HepG2 (cell line): ENCODE measurements around the gene PRIMPOL. TPM values are rescaled to one million over a fixed set of nuclear protein-coding genes. Genes with fewer than 3 reads are reported as not detected.

Experiments
- ATAC-seq: fragments of 200-7000 bp; cut with Tn5 transposase; 3 replicates; pipeline ENCODE4 v1.9.1; 2020; ENCODE audit warnings: mild to moderate bottlenecking, moderate library complexity
- BruUV-seq: library from RNA; stranded (reverse); fragments of 400-500 nt; replicated peaks from 2 replicates; lab custom pipeline; 2021; lab: Mats Ljungman, UMichigan
- CTCF ChIA-PET: fragments of 300-600 bp; formaldehyde crosslinking; extraction: SDS; loops from one replicate; lab custom pipeline; 2021; ENCODE audit warnings: low total read pairs, inconsistent platforms, low intra/inter-chr PET ratio; lab: Yijun Ruan, JAX
- POLR2A ChIA-PET: fragments of 350-600 bp; sonication (Branson Sonifier 250); formaldehyde crosslinking; loops from one replicate; lab custom pipeline; 2020; ENCODE audit warnings: antibody characterized with exemption, inconsistent platforms; lab: Yijun Ruan, JAX
- DNase-seq: peaks from one replicate; pipeline ENCODE4 v3.0.0-alpha.2; 2015; ENCODE audit warnings: low spot score
- FAIRE-seq: peaks from 3 replicates; lab custom pipeline; 2011; peaks lifted over from hg19 to GRCh38; lab: Jason Lieb, UNC
- H2AFZ ChIP-seq: one replicate; pipeline ENCODE4 v1.6.1; 2011; ENCODE audit warnings: low read length, inconsistent platforms
- H3K27ac ChIP-seq: fragments of 300-600 bp; 3 replicates; pipeline ENCODE4 v1.8.0; 2011; ENCODE audit warnings: mixed run types, mild to moderate bottlenecking, mixed read lengths, low read length, inconsistent platforms; ENCODE audit not compliant: insufficient read depth; ENCODE audit errors: extremely low read length
- H3K27me3 ChIP-seq, 2 experiments: fragments of 200-600 bp in 1 of 2; 2 replicates in 1 of 2; 3 replicates in 1 of 2; pipeline versions ENCODE4 v1.6.0 to v1.8.0; 2011; ENCODE audit warnings: low read length in 2 of 2, mild to moderate bottlenecking in 2 of 2, moderate library complexity in 2 of 2, inconsistent platforms in 1 of 2; ENCODE audit not compliant: insufficient read depth in 2 of 2, control insufficient read depth in 1 of 2
- H3K36me3 ChIP-seq, 2 experiments: fragments of 200-600 bp in 1 of 2; replicated peaks in 1 of 2; 2 replicates in 1 of 2; 3 replicates in 1 of 2; pipeline versions ENCODE4 v1.5.1 to v1.8.0; 2011; ENCODE audit warnings: low read length in 2 of 2, inconsistent platforms in 1 of 2; ENCODE audit not compliant: insufficient read depth in 2 of 2, control insufficient read depth in 1 of 2
- H3K4me1 ChIP-seq: 2 replicates; pipeline ENCODE4 v1.5.1; 2012; ENCODE audit warnings: low read length, inconsistent platforms; ENCODE audit not compliant: insufficient read depth
- H3K4me2 ChIP-seq: 2 replicates; pipeline ENCODE4 v1.6.0; 2011; ENCODE audit warnings: low read depth, low read length, inconsistent platforms
- H3K4me3 ChIP-seq, 3 experiments: fragments of 200-600 bp in 1 of 3; sonication (generic), shearing (Covaris generic) in 1 of 3; replicated peaks in 1 of 3; 2 replicates each; pipeline ENCODE4 v1.5.1; 2011 to 2016; ENCODE audit warnings: low read length in 3 of 3, inconsistent platforms in 2 of 3, low read depth in 2 of 3, mild to moderate bottlenecking in 2 of 3, control low read depth in 1 of 3, mixed read lengths in 1 of 3; ENCODE audit not compliant: insufficient read depth in 1 of 3
- H3K79me2 ChIP-seq: one replicate; pipeline ENCODE4 v1.6.1; 2011; ENCODE audit warnings: low read length, inconsistent platforms; ENCODE audit not compliant: insufficient read depth
- H3K9ac ChIP-seq: 2 replicates; pipeline ENCODE4 v1.6.0; 2011; ENCODE audit warnings: mild to moderate bottlenecking, low read depth, low read length, inconsistent platforms; ENCODE audit not compliant: insufficient read depth
- H3K9me3 ChIP-seq: 2 replicates; pipeline ENCODE4 v1.5.1; 2012; ENCODE audit warnings: mild to moderate bottlenecking, low read length
- H4K20me1 ChIP-seq: 2 replicates; pipeline ENCODE4 v1.6.0; 2011; ENCODE audit warnings: inconsistent platforms, mild to moderate bottlenecking, low read length, moderate library complexity; ENCODE audit not compliant: insufficient read depth
- ARID2 ChIP-seq: sonication (generic); formaldehyde crosslinking; IDR thresholded peaks from 2 replicates; pipeline ENCODE4 v1.8.1; 2022; ENCODE audit warnings: mild to moderate bottlenecking, missing genetic modification reagents, borderline replicate concordance
- HCFC1 ChIP-seq: fragments of 150-350 bp; IDR thresholded peaks from 2 replicates; pipeline ENCODE4 v1.6.1; 2014; ENCODE audit warnings: low read depth, low read length
- HMG20A ChIP-seq: IDR thresholded peaks from 2 replicates; pipeline ENCODE4 v1.6.1; 2016; ENCODE audit warnings: borderline replicate concordance
- SIX4 ChIP-seq: sonication (generic); formaldehyde crosslinking; IDR thresholded peaks from 2 replicates; pipeline ENCODE4 v1.4.0; 2020; ENCODE audit warnings: missing genetic modification reagents
- TCF12 ChIP-seq, 2 experiments: fragments of 450-650 bp in 1 of 2; sonication (generic) in 1 of 2; formaldehyde crosslinking in 1 of 2; IDR thresholded peaks; 2 replicates each; pipeline versions ENCODE4 v1.6.1 to v1.8.0; 2017 to 2022; ENCODE audit warnings: antibody characterized with exemption in 1 of 2, mild to moderate bottlenecking in 1 of 2, missing genetic modification reagents in 1 of 2, moderate library complexity in 1 of 2
- ZNF33B ChIP-seq: sonication (generic); formaldehyde crosslinking; IDR thresholded peaks from 2 replicates; pipeline ENCODE4 v1.5.1; 2020; ENCODE audit warnings: mild to moderate bottlenecking, missing genetic modification reagents
- ZNF431 ChIP-seq: sonication (generic); formaldehyde crosslinking; IDR thresholded peaks from 2 replicates; pipeline ENCODE4 v1.9.0; 2022; ENCODE audit warnings: missing genetic modification reagents, low read depth, mild to moderate bottlenecking, borderline replicate concordance
- ZNF850 ChIP-seq: sonication (generic); formaldehyde crosslinking; conservative IDR thresholded peaks from 2 replicates; pipeline ENCODE4 v1.9.0; 2021; ENCODE audit warnings: mild to moderate bottlenecking, missing genetic modification reagents
- ZXDC ChIP-seq: sonication (generic); formaldehyde crosslinking; IDR thresholded peaks from 2 replicates; pipeline ENCODE4 v1.5.0; 2020; ENCODE audit warnings: mild to moderate bottlenecking, missing genetic modification reagents
- WGBS: methylation state at CpG from one replicate; pipeline ENCODE4 v1.1.6; 2017; ENCODE audit warnings: low lambda C conversion rate; 5-methylcytosine and 5-hydroxymethylcytosine counted together
- in situ Hi-C: cut with HindIII; loops from 2 replicates; pipeline ENCODE4 v1.10.0; 2017; ENCODE audit warnings: low pct_unique_long_range_greater_than_20kb; ENCODE audit not compliant: extremely low pct_ligation_motif_present
- intact Hi-C: fragments of 100-400 bp; cut with micrococcal nuclease; formaldehyde crosslinking; loops from one replicate; pipeline ENCODE4 v1.10.0; 2022; ENCODE audit not compliant: unreplicated experiment
- polyA plus RNA-seq, 8 experiments: library from polyadenylated mRNA; depleted of rRNA in 3 of 8; stranded (reverse) in 7 of 8; unstranded in 1 of 8; fragments of >200 nt; fragmentation: Illumina TruSeq in 4 of 8; extraction: Trizol in 4 of 8; gene quantifications; 2 replicates each; pipeline versions ENCODE4 v1.2.1 to v1.2.3, GENCODE V29; 2011 to 2016; ENCODE audit warnings: low read depth in 4 of 8, missing spikeins in 1 of 8, mixed read lengths in 1 of 8; ENCODE audit not compliant: insufficient read depth in 1 of 8
- total RNA-seq, 5 experiments: library from RNA; depleted of rRNA; stranded (reverse); fragments of >200 nt; fragmentation: Illumina TruSeq; extraction: Trizol; gene quantifications; 2 replicates each; pipeline ENCODE4 v1.2.3, GENCODE V29; 2016; ENCODE audit warnings: low read depth in 1 of 5
- TF ChIP-seq, protein P1 (sequence below): sonication (generic); formaldehyde crosslinking; conservative IDR thresholded peaks from 2 replicates; pipeline ENCODE4 v1.8.0; 2022; ENCODE audit warnings: mild to moderate bottlenecking, moderate library complexity, missing genetic modification reagents
- TF ChIP-seq, protein P2 (sequence below): sonication (generic); formaldehyde crosslinking; IDR thresholded peaks from 2 replicates; pipeline ENCODE4 v1.4.0; 2020; ENCODE audit warnings: missing genetic modification reagents

PRIMPOL gene
- total and polyA plus RNA-seq, 2 of the 13 experiments (the other 11 are each of a cell fraction or from before 2014, with no cell fraction given): 7.3 to 11.0 TPM

GRCh38 chr4:184628103-184628502 lies 21.4 kb upstream of the PRIMPOL start:
- in situ Hi-C loops: no loop called here

GRCh38 chr4:184632842-184633241 lies 16.7 kb upstream of the PRIMPOL start:
- peaks cover 17 to 60% of the 10 kb centered on the region in 2 experiments for H3K36me3 ChIP-seq
- POLR2A ChIA-PET: interaction anchor here (1.0 kb wide), 1 partner anchor 17 kb away, joined by 5 read pairs; the partner anchor contains the start of genes CASP3 and PRIMPOL
- no peak for TF ChIP-seq HCFC1
- TF ChIP-seq HMG20A: no peak
- no peak for TF ChIP-seq TCF12 (IDR thresholded peaks at IDR 0.05)
- no peak for TF ChIP-seq TCF12 (CRISPR knock-in tag; IDR thresholded peaks at IDR 0.05)
- no peak for TF ChIP-seq ZXDC (CRISPR knock-in tag)
- TF ChIP-seq, protein P1, sequence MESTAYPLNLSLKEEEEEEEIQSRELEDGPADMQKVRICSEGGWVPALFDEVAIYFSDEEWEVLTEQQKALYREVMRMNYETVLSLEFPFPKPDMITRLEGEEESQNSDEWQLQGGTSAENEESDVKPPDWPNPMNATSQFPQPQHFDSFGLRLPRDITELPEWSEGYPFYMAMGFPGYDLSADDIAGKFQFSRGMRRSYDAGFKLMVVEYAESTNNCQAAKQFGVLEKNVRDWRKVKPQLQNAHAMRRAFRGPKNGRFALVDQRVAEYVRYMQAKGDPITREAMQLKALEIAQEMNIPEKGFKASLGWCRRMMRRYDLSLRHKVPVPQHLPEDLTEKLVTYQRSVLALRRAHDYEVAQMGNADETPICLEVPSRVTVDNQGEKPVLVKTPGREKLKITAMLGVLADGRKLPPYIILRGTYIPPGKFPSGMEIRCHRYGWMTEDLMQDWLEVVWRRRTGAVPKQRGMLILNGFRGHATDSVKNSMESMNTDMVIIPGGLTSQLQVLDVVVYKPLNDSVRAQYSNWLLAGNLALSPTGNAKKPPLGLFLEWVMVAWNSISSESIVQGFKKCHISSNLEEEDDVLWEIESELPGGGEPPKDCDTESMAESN (CRISPR knock-in tag): no peak
- TF ChIP-seq ARID2 (CRISPR knock-in tag): no peak
- no peak for TF ChIP-seq ZNF431 (CRISPR knock-in tag)
- TF ChIP-seq ZNF850: no peak

More at GRCh38 chr4:184628103-184628502, 21.4 kb upstream of the PRIMPOL start:
- Histone ChIP-seq H3K9me3 (no peaks in the 10 kb centered on the region), H3K27ac (no peak overlapping the region), H4K20me1 (no peaks in the 10 kb centered on the region), H3K9ac (no peak overlapping the region), H3K4me1 (peaks cover 47% of the 10 kb centered on the region), H3K36me3 (peaks cover 4 to 27% of the 10 kb centered on the region in 2 experiments), H3K4me3 (no peak overlapping the region), H2AFZ (no peak overlapping the region), H3K4me2 (no peak overlapping the region), H3K27me3 (no peaks in the 10 kb centered on the region), H3K79me2 (peaks cover 32% of the 10 kb centered on the region)
- FAIRE-seq: no peak
- no peak for TF ChIP-seq ZNF33B
- TF ChIP-seq SIX4 (CRISPR knock-in tag): no peak
- TF ChIP-seq, protein P2, sequence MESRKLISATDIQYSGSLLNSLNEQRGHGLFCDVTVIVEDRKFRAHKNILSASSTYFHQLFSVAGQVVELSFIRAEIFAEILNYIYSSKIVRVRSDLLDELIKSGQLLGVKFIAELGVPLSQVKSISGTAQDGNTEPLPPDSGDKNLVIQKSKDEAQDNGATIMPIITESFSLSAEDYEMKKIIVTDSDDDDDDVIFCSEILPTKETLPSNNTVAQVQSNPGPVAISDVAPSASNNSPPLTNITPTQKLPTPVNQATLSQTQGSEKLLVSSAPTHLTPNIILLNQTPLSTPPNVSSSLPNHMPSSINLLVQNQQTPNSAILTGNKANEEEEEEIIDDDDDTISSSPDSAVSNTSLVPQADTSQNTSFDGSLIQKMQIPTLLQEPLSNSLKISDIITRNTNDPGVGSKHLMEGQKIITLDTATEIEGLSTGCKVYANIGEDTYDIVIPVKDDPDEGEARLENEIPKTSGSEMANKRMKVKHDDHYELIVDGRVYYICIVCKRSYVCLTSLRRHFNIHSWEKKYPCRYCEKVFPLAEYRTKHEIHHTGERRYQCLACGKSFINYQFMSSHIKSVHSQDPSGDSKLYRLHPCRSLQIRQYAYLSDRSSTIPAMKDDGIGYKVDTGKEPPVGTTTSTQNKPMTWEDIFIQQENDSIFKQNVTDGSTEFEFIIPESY (CRISPR knock-in tag): peak; percentile 42; the same call in 1 of the 2 replicates
- no peak for DNase-seq
- WGBS: 99% methylated on average over 4 of the region's 4 CpGs
- ATAC-seq: no peak
- intact Hi-C loops: no loop called here
- ChIA-PET POLR2A (interaction anchor here (1.1 to 1.7 kb wide), 3 partner anchors 19 to 21 kb away, joined by 4 to 5 read pairs (median 4); partner anchors contain the start of genes CASP3 and PRIMPOL), CTCF (no interaction called here)
- BruUV-seq: no TSS peak

More at GRCh38 chr4:184632842-184633241, 16.7 kb upstream of the PRIMPOL start:
- H3K27ac ChIP-seq: no peak overlapping the region
- ATAC-seq (no peak), FAIRE-seq (no peak), DNase-seq (no peak)
- H3K27me3 ChIP-seq: no peaks in the 10 kb centered on the region
- BruUV-seq: no TSS peak
- H3K4me2 ChIP-seq: no peak overlapping the region
- no peaks in the 10 kb centered on the region for H4K20me1 ChIP-seq
- intact Hi-C loops: no loop called here
- H2AFZ ChIP-seq: no peak overlapping the region
- in situ Hi-C loops: no loop called here
- H3K4me3 ChIP-seq: no peak overlapping the region
- 100% methylated on average over 1 of the region's 1 CpG for WGBS
- H3K4me1 ChIP-seq: peaks cover 23% of the 10 kb centered on the region
- peaks cover 7% of the 10 kb centered on the region for H3K79me2 ChIP-seq
- no peak overlapping the region for H3K9ac ChIP-seq
- no peaks in the 10 kb centered on the region for H3K9me3 ChIP-seq
- CTCF ChIA-PET: no interaction called here
